Trophoblast cell (in vitro differentiated cells and primary cell): ENCODE measurements around the gene EPHB6.

Experiments
- DNase-seq, 2 donors: peaks; one replicate each; pipeline ENCODE4 v3.0.0-alpha.2; 2016
- H2AFZ ChIP-seq: 2 replicates; pipeline ENCODE4 v1.6.1; 2013; ENCODE audit warnings: low read length, moderate library complexity, mild to moderate bottlenecking; ENCODE audit not compliant: insufficient read depth, poor library complexity
- H2AK5ac ChIP-seq: 2 replicates; pipeline ENCODE4 v1.6.1; 2013; ENCODE audit warnings: mild to moderate bottlenecking, low read length
- H2BK120ac ChIP-seq: 2 replicates; pipeline ENCODE4 v1.6.1; 2013; ENCODE audit warnings: low read length, mild to moderate bottlenecking, moderate library complexity; ENCODE audit not compliant: insufficient read depth, poor library complexity
- H2BK12ac ChIP-seq: 2 replicates; pipeline ENCODE4 v1.6.1; 2013; ENCODE audit warnings: mild to moderate bottlenecking, low read length, moderate library complexity
- H2BK5ac ChIP-seq: 2 replicates; pipeline ENCODE4 v1.6.1; 2013; ENCODE audit warnings: low read length, low read depth, moderate library complexity, mild to moderate bottlenecking; ENCODE audit not compliant: poor library complexity
- H3K14ac ChIP-seq: 2 replicates; pipeline ENCODE4 v1.6.1; 2013; ENCODE audit warnings: mild to moderate bottlenecking, low read length
- H3K18ac ChIP-seq: 2 replicates; pipeline ENCODE4 v1.6.1; 2013; ENCODE audit warnings: mild to moderate bottlenecking, low read length
- H3K23ac ChIP-seq: 2 replicates; pipeline ENCODE4 v1.6.1; 2013; ENCODE audit warnings: low read length
- H3K27ac ChIP-seq: 2 replicates; pipeline ENCODE4 v1.5.1; 2013; ENCODE audit warnings: low read depth, mild to moderate bottlenecking, inconsistent platforms, low read length, moderate library complexity
- H3K27me3 ChIP-seq: 2 replicates; pipeline ENCODE4 v1.6.1; 2013; ENCODE audit warnings: inconsistent platforms, mild to moderate bottlenecking, low read length, moderate library complexity; ENCODE audit not compliant: insufficient read depth
- H3K36me3 ChIP-seq, 2 experiments: 1 replicate in 1 of 2; 2 replicates in 1 of 2; pipeline ENCODE4 v1.6.1; 2013; ENCODE audit warnings: low read length in 2 of 2, mild to moderate bottlenecking in 2 of 2, moderate library complexity in 1 of 2; ENCODE audit not compliant: insufficient read depth in 2 of 2, control insufficient read depth in 1 of 2
- H3K4ac ChIP-seq: 2 replicates; pipeline ENCODE4 v1.6.1; 2013; ENCODE audit warnings: low read depth, mild to moderate bottlenecking, low read length, moderate library complexity
- H3K4me1 ChIP-seq, 2 experiments: 1 replicate in 1 of 2; 2 replicates in 1 of 2; pipeline ENCODE4 v1.6.1; 2013; ENCODE audit warnings: low read length in 2 of 2, mild to moderate bottlenecking in 2 of 2, moderate library complexity in 1 of 2; ENCODE audit not compliant: insufficient read depth in 2 of 2, control insufficient read depth in 1 of 2
- H3K4me2 ChIP-seq: 2 replicates; pipeline ENCODE4 v1.6.1; 2013; ENCODE audit warnings: inconsistent platforms, mild to moderate bottlenecking, low read length, moderate library complexity
- H3K4me3 ChIP-seq: 2 replicates; pipeline ENCODE4 v1.5.1; 2013; ENCODE audit warnings: mild to moderate bottlenecking, low read depth, low read length, inconsistent platforms
- H3K79me1 ChIP-seq: one replicate; pipeline ENCODE4 v1.6.1; 2013; ENCODE audit warnings: low read length
- H3K79me2 ChIP-seq: 2 replicates; pipeline ENCODE4 v1.6.1; 2013; ENCODE audit warnings: low read length, mild to moderate bottlenecking; ENCODE audit not compliant: control insufficient read depth, insufficient read depth, poor library complexity
- H3K9ac ChIP-seq: 2 replicates; pipeline ENCODE4 v1.6.1; 2013; ENCODE audit warnings: mild to moderate bottlenecking, low read length
- H3K9me3 ChIP-seq: 2 replicates; pipeline ENCODE4 v1.6.1; 2013; ENCODE audit warnings: low read depth, mild to moderate bottlenecking, control low read depth, inconsistent platforms, low read length; ENCODE audit not compliant: insufficient read depth
- H4K12ac ChIP-seq: 2 replicates; pipeline ENCODE4 v1.6.1; 2013; ENCODE audit warnings: low read depth, mild to moderate bottlenecking, low read length, moderate library complexity
- H4K8ac ChIP-seq: 2 replicates; pipeline ENCODE4 v1.6.1; 2013; ENCODE audit warnings: low read depth, mild to moderate bottlenecking, low read length, moderate library complexity
- H4K91ac ChIP-seq: one replicate; pipeline ENCODE4 v1.6.1; 2013; ENCODE audit warnings: low read depth, mild to moderate bottlenecking, low read length, moderate library complexity
- WGBS: extraction: QIAGEN DNeasy Blood & Tissue Kit; methylation state at CpG from one replicate; pipeline ENCODE4 v1.1.7; 2013; ENCODE audit warnings: missing lambda C conversion rate; ENCODE audit not compliant: insufficient read length, insufficient coverage; ENCODE audit errors: extremely low coverage; 5-methylcytosine and 5-hydroxymethylcytosine counted together

Gene EPHB6

DNA sequence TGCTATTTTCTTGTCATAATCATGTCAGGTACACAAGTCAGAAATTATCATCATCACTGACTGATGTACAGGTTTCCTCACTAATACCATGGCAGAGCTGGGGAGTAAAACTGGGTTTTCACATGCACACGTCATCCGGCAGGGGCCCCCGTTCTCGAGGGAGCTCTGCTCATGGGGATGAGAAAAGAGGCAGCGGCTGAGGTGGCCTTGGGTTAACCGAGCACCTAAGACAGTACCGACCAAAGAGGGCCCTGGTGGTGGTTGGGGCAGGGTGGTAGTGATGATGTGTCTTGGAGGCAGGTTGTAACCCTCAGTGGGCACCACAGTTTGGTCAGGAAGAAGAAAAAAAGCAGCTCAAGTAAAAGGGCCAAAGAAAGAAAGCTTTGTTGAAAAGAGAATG lies 42.8 kb downstream of the EPHB6 start:
- no peaks in the 10 kb centered on the region for H3K36me3 ChIP-seq
- H2BK5ac ChIP-seq, result no peak overlapping the region
- no CpG with 5 or more reads among the region's 7 CpGs for WGBS
- no peak overlapping the region for H3K14ac ChIP-seq
- H2AK5ac ChIP-seq, result no peak overlapping the region
- H2AFZ ChIP-seq, result no peak overlapping the region
- no peak overlapping the region for H2BK12ac ChIP-seq
- no peak for DNase-seq
- no peak overlapping the region for H4K8ac ChIP-seq
- no peak overlapping the region for H3K9ac ChIP-seq
- H3K27me3 ChIP-seq, result no peaks in the 10 kb centered on the region
- H4K12ac ChIP-seq, result no peak overlapping the region
- peaks cover 18 to 20% of the 10 kb centered on the region in 2 experiments for H3K4me1 ChIP-seq
- H3K9me3 ChIP-seq, result no peaks in the 10 kb centered on the region
- no peak overlapping the region for H3K23ac ChIP-seq
- peaks cover 5% of the 10 kb centered on the region for H3K79me1 ChIP-seq
- no peak overlapping the region for H3K4me2 ChIP-seq
- no peak overlapping the region for H3K18ac ChIP-seq
- H3K27ac ChIP-seq, result no peak overlapping the region
- H3K4me3 ChIP-seq, result no peak overlapping the region
- H3K79me2 ChIP-seq, result no peaks in the 10 kb centered on the region
- no peak overlapping the region for H4K91ac ChIP-seq
- no peak overlapping the region for H3K4ac ChIP-seq
- no peak overlapping the region for H2BK120ac ChIP-seq

DNA sequence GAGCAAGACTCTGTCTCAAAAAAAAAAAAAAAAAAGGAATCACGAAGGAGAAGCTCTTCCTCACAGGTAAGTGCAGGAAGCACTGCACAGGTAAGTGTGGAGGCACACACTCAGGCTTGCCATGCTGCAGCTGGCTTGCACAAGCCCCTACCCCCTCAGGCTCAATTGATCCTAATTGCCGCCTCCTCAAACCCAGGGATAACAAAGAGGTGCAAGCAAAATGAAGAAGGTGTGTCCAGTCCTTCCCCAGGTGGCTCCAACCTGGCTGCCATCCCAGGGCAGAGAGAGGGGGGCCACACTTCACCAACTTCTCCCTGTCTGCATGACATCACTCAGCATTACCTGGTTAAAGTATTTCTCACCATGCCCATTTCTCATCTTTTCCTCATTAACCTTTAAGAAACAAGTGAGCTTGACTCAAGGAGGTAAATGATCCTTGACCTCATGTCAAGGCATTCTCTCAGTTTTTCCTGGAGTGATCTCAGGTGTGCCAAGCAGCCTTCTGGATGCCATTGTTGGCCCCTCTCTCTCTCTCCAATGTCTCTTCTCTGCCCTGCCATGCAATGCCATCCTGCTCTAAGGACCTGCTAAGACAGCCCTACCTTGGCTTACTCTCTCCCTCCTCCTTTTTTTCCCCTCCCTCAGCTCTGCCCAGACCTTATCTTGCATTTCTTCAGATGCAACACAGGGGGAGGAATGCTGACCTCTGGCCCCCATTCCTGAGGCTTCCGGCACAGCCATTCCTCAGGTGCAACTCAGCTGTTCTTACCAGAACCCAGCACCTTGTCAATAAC lies 43.7 kb downstream of the EPHB6 start:
- WGBS, result no CpG with 5 or more reads among the region's 3 CpGs
- peaks cover 5% of the 10 kb centered on the region for H3K79me1 ChIP-seq

DNA sequence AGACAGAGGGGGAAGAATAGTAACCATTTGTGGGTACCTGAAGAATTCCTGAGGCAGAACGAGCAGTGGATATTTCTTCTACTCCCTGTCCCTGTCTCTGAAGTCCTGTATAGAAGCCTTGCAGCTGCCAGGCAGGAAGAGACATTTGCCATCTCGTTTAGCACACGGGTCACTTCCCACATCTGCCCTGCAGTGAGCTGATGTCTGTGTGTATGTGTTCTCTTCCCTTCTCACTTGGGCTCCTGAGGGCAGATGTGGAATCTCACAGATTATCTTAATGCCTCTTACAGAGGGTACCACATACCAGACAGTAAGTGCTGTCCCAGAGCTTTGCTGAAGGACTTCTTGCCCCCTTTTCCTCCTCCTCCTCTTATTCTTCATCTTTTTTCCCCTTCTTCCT lies 44.8 kb downstream of the EPHB6 start:
- no peak overlapping the region for H3K4ac ChIP-seq

More for the DNA sequence above, 43.7 kb downstream of the EPHB6 start:
- Histone ChIP-seq H2BK120ac (no peak overlapping the region), H3K4ac (no peak overlapping the region), H3K14ac (no peak overlapping the region), H2AK5ac (no peak overlapping the region), H3K18ac (no peak overlapping the region), H4K12ac (no peak overlapping the region), H3K9ac (no peak overlapping the region), H3K36me3 (no peaks in the 10 kb centered on the region), H3K79me2 (no peaks in the 10 kb centered on the region), H3K4me3 (no peak overlapping the region), H2BK12ac (peak overlapping the region; percentile 69), H4K8ac (peak overlapping the region; percentile 32), H3K4me2 (peak overlapping the region; percentile 16), H3K27ac (peak overlapping the region; percentile 7), H2BK5ac (no peak overlapping the region), H2AFZ (no peak overlapping the region), H4K91ac (peak overlapping the region; percentile 66), H3K27me3 (no peaks in the 10 kb centered on the region), H3K9me3 (no peaks in the 10 kb centered on the region), H3K4me1 (peaks cover 18 to 20% of the 10 kb centered on the region in 2 experiments), H3K23ac (no peak overlapping the region)
- DNase-seq, result peak; percentile 88 to 90

DNA sequence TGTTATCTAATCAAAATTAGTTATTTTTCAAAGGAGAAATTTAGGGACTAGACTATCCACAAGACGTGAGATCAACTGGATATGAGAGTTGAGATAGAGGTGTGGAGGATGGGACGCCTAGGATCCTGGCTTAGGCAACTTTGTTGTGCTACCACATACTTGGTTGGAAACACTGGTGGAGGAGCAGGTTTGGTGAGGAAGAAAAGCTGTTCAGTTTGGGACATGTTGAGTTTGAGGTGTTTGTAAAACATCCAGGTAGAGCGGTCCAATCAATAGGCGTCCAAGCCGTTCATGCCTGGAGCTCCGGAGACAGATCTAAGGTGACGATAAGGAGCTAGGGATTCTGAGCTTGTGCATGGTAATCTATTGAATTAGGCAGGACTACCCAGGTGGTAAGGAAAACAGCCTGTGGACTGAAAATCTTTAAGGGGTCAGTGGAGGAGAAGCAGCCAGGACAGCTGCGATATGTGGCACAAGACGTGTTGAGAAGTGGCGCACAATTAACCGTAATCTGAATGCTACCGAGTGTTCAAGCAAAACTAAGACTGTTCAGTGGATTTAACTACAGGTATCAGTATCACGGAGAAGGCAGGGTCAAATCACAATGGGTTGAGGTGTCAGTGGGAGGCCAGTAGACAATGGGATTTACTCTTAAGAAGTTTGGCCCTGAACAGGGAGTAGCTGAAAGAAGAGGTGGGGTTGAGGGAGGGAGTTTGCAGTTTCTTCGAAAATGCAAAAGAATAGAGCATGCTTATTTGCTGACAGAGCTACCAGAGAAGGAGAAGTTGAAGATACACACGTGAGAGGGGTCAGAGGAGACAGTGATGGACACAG lies 46.8 kb downstream of the EPHB6 start:
- no peak overlapping the region for H3K9ac ChIP-seq
- no peak overlapping the region for H2AK5ac ChIP-seq
- no peak overlapping the region for H2BK120ac ChIP-seq
- no peak overlapping the region for H3K23ac ChIP-seq
- no peak overlapping the region for H3K14ac ChIP-seq
- no peak overlapping the region for H2BK5ac ChIP-seq
- H3K18ac ChIP-seq, result no peak overlapping the region
- no peak overlapping the region for H4K8ac ChIP-seq
- H3K27me3 ChIP-seq, result no peaks in the 10 kb centered on the region
- peaks cover 3% of the 10 kb centered on the region for H3K9me3 ChIP-seq
- H3K27ac ChIP-seq, result no peak overlapping the region
- no peak overlapping the region for H3K4me3 ChIP-seq
- WGBS, result no CpG with 5 or more reads among the region's 15 CpGs
- H3K4ac ChIP-seq, result no peak overlapping the region
- H2BK12ac ChIP-seq, result no peak overlapping the region
- H3K4me1 ChIP-seq, result peaks cover 18% of the 10 kb centered on the region in 2 experiments
- H3K4me2 ChIP-seq, result peak overlapping the region; percentile 26
- peaks cover 5% of the 10 kb centered on the region for H3K79me1 ChIP-seq
- H2AFZ ChIP-seq, result no peak overlapping the region
- no peaks in the 10 kb centered on the region for H3K79me2 ChIP-seq
- no peak overlapping the region for H4K12ac ChIP-seq
- H3K36me3 ChIP-seq, result no peaks in the 10 kb centered on the region
- no peak overlapping the region for H4K91ac ChIP-seq
- DNase-seq, result peak; percentile 74 to 91

More for the DNA sequence above, 44.8 kb downstream of the EPHB6 start:
- H3K4me1 ChIP-seq, result peaks cover 18 to 20% of the 10 kb centered on the region in 2 experiments
- H2BK120ac ChIP-seq, result no peak overlapping the region
- no peaks in the 10 kb centered on the region for H3K79me2 ChIP-seq
- H2AFZ ChIP-seq, result no peak overlapping the region
- H3K23ac ChIP-seq, result no peak overlapping the region
- DNase-seq, result peak in 1 of 2 donors; percentile 31
- H3K9ac ChIP-seq, result no peak overlapping the region
- no peak overlapping the region for H2BK5ac ChIP-seq
- H3K9me3 ChIP-seq, result no peaks in the 10 kb centered on the region
- H4K8ac ChIP-seq, result no peak overlapping the region
- H3K27me3 ChIP-seq, result no peaks in the 10 kb centered on the region
- H3K36me3 ChIP-seq, result no peaks in the 10 kb centered on the region
- H2AK5ac ChIP-seq, result no peak overlapping the region
- no peak overlapping the region for H3K27ac ChIP-seq
- no peak overlapping the region for H3K4me3 ChIP-seq
- no peak overlapping the region for H3K14ac ChIP-seq
- H3K79me1 ChIP-seq, result peaks cover 5% of the 10 kb centered on the region
- no peak overlapping the region for H4K12ac ChIP-seq
- H3K4me2 ChIP-seq, result no peak overlapping the region
- no peak overlapping the region for H4K91ac ChIP-seq
- H2BK12ac ChIP-seq, result peak overlapping the region; percentile 27
- no peak overlapping the region for H3K18ac ChIP-seq
- no CpG with 5 or more reads among the region's 3 CpGs for WGBS
